Forelimb muscle (tissue), 1 donor: ENCODE data around the gene SNTB2. TPM values are rescaled to one million over a fixed set of nuclear protein-coding genes. Genes with fewer than 3 reads are reported as not detected.
"Not testable (repeated sequence)": the region's sequence is repeated elsewhere in the genome, so short reads cannot be mapped to it uniquely, and the experiment has no call there.

ENCODE experiments used
- DNase-seq: peaks from one replicate; pipeline ENCODE4 v3.0.0-alpha.2; 2013; ENCODE audit warnings: low read depth
- polyA plus RNA-seq: library from polyadenylated mRNA; unstranded; fragments of 120-200 nt; gene quantifications from one replicate; pipeline ENCODE4 v1.2.1, GENCODE V29; 2013; ENCODE audit not compliant: insufficient read length

SNTB2 gene
- 13.4 TPM for polyA plus RNA-seq

GRCh38 chr16:69186642-69187445 is at the start of gene SNTB2:
TSS of gene SNTB2 (plus strand) at chr16:69187164. CDS start at chr16:69187167, 3 bp downstream.
- no peak for DNase-seq

GRCh38 chr16:69138608-69139007 is 48.4 kb upstream of the SNTB2 start:
- no peak for DNase-seq

- DNase-seq, result not testable (repeated sequence)
Observed at GRCh38 chr16:69139464-69139863, 47.5 kb upstream of the SNTB2 start.

DNA sequence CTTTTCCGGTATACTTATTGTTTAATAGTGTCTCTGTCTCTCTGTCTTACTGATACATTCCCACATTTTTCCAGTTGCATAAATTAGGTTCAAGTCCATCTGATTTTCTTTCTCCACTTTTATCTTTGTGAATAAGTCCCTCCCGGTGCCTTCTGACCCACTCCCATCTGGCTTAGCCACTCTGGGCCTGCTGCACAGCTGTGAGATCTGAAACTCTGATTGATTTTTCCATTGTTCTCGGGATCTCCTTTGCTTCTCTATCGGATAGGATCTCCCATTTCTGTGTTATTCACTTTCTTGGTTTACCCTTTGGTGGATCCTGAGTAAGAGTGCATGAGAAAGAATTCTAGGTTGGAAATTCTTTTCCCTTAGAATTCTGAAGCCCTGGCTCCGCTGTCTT is 46.0 kb upstream of the SNTB2 start:
- no peak for DNase-seq

DNA sequence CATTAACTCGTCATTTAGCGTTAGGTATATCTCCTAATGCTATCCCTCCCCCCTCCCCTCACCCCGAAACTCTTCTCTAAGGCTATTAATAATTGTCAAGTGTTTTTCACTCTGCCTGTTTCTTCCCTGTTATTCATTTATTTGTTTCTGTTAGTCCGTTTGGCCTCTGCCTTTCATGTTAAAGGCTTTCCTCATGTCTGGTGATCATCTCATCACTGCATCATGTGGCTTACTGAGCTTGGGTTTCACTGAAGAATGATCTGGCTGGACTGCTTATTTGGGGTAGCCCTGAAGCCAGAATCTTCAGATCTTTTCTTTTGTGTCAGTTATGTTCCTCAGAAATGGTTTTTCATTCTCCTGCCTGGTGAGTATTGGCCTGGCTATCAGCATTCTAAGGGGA is 45.0 kb upstream of the SNTB2 start:
- DNase-seq, result no peak

- DNase-seq, result no peak
Observed at GRCh38 chr16:69143116-69143515, 43.8 kb upstream of the SNTB2 start.

GRCh38 chr16:69145658-69146057 is 41.3 kb upstream of the SNTB2 start:
- no peak for DNase-seq

DNA sequence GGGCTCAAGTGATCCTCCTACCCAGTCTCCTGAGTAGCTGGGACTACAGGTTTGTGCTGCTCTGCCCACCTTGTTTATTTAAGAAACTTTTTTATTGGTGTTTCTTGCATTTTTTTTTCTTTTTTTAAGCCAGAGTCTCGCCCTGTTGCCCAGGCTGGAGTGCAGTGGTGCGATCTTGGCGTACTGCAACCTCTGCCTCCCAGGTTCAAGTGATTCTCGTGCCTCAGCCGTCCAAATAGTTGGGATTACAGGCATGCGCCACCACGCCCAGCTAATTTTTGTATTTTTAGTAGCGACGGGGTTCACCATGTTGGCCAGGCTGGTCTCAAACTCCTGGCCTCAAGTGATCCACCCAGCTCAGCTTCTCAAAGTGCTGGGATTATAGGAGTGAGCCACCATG is 37.3 kb upstream of the SNTB2 start:
- DNase-seq, result not testable (repeated sequence)

DNA sequence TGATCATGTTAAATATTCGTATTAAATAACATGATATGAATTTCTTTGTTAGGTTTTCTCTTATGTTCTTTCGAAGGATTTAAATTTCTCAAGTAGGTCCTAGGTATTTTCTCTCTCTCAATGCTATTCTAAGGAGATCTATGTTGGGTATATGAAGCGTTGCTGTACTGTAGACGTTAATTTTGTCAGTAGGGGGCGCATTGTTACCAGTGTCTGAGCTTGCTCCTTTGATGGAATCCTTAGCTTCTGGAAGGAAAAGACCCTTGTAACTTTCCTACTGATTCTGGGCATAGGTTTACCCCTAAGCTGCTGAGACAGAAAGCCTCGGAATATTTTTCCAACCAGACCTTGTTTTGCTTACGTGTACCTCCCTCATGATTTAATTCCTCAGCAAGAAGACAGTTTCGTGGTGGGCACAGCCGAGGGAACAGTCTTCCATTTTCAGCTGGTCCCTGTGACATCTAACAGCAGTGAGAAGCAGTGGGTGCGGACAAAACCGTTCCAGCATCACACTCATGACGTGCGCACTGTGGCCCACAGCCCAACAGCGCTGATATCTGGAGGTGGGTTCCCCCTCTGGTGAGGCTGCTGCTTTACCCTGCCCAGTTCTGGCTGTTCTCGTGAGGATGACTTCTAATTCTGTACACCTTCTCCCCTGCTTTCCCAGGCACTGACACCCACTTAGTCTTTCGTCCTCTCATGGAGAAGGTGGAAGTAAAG is 36.7 kb upstream of the SNTB2 start:
- peak; percentile 70 for DNase-seq

GRCh38 chr16:69157196-69157595 is 29.8 kb upstream of the SNTB2 start:
- no peak for DNase-seq

DNA sequence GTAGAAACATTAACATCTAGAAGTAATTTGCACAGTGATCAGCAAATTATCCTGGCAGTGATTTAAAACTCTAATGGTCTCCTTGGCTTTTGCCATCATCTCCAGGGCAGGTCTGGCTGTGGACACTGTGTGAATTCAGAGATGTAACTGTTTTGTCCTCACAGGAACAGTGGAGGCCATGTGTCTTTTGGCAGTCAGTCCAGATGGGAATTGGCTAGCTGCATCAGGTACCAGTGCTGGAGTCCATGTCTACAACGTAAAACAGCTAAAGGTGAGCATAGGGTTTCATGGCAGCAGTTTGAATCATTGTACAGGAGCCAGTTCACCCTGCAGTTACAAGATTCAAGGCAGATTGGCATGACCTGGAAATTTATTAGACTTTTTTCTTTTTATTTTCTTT is 26.8 kb upstream of the SNTB2 start:
- no peak for DNase-seq

DNA sequence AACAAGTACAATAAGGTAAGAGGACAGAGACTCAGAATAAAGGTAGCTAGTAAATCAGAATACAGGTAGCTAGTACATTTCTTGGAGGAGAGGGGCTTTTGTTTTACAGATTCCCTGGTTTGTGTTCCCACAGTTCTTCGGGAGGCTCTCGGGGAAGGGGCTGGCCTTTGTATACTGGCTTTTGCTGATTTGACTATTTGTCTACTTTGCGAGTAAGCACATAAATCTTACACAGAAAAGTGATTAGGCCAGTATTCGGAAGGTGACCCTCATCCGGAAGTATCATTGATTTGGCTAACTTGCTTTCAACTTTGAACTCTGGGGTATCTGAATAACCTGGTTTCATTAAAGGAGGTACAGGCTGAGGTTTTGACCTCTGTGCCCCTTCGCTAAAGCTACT is 21.4 kb upstream of the SNTB2 start:
- DNase-seq, result no peak

DNA sequence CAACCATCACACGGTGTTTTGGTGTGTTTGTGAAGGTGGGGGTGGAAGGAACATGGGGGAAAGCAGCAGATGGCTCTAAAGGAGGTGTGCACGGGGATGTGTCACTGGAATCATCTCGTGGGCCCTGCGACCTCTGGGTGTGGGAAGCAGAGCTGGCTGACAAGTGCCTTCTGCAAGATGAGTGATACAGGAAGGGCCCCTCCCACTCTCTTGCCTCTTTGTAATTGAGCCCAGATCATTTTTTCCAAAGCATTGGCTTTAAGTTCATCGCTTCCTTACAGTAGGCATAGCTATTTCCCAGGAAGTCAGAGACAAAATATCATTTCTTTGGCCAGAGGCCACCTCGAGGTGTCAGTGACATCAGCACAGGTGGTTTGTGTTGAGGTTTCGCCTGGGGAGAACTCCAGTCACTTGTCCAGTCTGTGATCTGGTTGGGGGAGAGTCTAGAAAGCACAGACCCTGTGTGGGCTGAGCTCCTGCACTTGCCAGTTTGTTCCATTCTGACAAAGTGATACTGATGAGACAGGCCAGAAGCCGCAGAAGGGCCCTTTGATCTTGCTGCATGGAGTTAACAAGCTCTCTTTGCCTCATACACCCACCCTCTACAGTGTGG is 20.6 kb upstream of the SNTB2 start:
- no peak for DNase-seq

GRCh38 chr16:69166946-69167930 is 19.7 kb upstream of the SNTB2 start:
- DNase-seq, result no peak

GRCh38 chr16:69169051-69169450 is 17.9 kb upstream of the SNTB2 start:
- no peak for DNase-seq

DNA sequence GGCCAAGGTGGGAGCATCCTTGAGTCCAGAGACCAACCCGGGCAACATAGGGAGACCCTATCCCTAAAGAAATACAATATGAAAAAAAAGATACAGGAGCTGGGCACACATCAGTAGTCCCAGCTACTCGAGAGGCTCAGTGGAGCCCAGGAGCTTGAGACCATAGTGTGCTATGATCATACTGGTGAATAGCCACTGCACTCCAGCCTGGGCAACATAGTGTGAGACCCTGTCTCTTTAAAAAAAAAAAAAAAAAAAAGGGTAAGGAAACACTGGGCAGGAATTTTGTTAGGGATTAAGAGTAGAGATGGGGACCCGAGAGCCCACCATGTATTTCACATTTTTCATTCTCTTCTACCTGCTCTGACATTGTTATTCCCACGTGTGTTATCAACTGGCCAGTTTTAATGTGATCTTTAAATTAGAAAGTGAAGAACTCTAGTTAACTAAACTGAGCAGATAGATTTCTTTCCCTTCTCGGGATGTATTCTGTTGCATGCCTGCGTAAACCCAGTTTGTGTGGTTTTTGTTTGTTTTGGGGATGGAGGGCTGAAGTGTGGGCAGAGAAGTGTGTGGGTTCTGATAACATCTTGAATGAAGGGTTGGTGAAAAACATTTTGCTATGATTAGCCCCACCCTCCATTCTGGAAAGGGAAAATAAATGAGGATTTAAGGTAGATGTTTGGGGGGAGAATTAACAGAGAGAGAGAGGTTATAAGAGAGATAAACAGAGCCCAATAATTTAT is 17.2 kb upstream of the SNTB2 start:
- DNase-seq, result no peak

GRCh38 chr16:69171325-69172084 is 15.5 kb upstream of the SNTB2 start:
- DNase-seq, result no peak

DNA sequence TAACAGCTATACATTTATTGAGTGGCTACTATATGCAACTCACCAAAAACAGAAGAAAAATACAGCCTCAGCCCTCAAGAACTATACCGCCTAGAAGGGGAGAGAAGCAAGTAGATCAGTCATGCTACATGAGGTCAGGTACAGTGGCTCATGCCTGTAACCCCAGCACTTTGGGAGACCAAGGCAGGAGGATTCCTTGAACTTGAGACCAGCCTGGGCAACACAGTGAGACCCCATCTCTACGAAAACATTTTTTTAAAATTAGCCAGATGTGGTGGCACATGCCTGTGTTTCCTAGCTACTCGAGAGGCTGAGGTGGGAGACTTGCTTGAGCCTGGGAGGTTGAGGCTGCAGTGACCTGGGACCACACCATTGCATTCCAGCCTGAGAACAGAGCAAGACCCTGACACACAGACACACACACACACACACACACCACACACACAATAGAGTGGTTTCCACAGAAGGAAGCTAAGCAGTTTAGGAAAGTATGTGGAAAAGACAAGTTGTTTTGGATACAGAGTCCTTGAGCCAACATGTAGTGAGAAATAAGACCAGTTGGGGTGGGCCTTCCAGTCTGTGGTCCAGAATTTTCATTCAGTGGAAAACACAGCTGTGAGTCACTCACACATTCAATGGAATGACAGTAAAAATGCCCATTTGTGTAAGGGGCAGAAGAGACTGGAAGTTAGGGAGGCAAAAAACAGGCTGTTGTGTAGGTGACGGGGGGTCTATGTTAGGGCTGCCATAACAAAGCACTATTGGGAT is 10.7 kb upstream of the SNTB2 start:
- no peak for DNase-seq

- peak; percentile 84 for DNase-seq
Observed at GRCh38 chr16:69179328-69180010, 7.5 kb upstream of the SNTB2 start.
